PC-9 (cell line): Measurements from ENCODE around the gene GDPGP1.

Source experiments
- CTCF ChIP-seq: fragments of 200-600 bp; sonication (generic); conservative IDR thresholded peaks from 2 replicates; pipeline ENCODE4 v1.6.1; 2017; ENCODE audit warnings: mixed run types, antibody characterized with exemption, mild to moderate bottlenecking, moderate library complexity
- EZH2 ChIP-seq: fragments of 200-600 bp; sonication (generic); IDR thresholded peaks from 2 replicates; pipeline ENCODE4 v1.8.0; 2017; ENCODE audit warnings: antibody characterized with exemption, low read depth

- no peak for TF ChIP-seq CTCF
- no peak for TF ChIP-seq EZH2
Measured at GRCh38 chr15:90234096-90234988, at the start of gene GDPGP1.
